ENCODE data around the gene CFAP157.

Gene CFAP157

GRCh38 chr9:127762111-127762676, 55.4 kb downstream of the CFAP157 start:
- H3K9me3 ChIP-seq (replicated peaks in 1 of 2; ENCODE audit: control insufficient read depth in 2 of 2, insufficient read depth in 1 of 2, low read depth in 1 of 2, low read length in 2 of 2), result no peaks in the 10 kb centered on the region
- no peaks in the 10 kb centered on the region for H3K36me3 ChIP-seq (replicated peaks in 1 of 2; ENCODE audit: control insufficient read depth in 2 of 2, insufficient read depth in 2 of 2, low read length in 2 of 2)
- no CpG with 5 or more reads among the region's 16 CpGs for WGBS, 2 donors (ENCODE audit: extremely low coverage in 2 of 2, insufficient read length in 2 of 2, insufficient replicate concordance in 1 of 2)
- peak overlapping the region; percentile 87 for H3K18ac ChIP-seq (ENCODE audit: low read length)
- H2AK5ac ChIP-seq (ENCODE audit: low read depth, low read length), result peak overlapping the region; percentile 83
- peak overlapping the region; percentile 71 for H3K14ac ChIP-seq (ENCODE audit: low read length)
- H4K91ac ChIP-seq (ENCODE audit: low read depth, low read length, poor library complexity), result no peak overlapping the region
- H3K9ac ChIP-seq (ENCODE audit: low read depth, low read length, poor library complexity), result no peak overlapping the region
- H3K27me3 ChIP-seq (ENCODE audit: control insufficient read depth in 3 of 3, insufficient read depth in 3 of 3, low read depth in 1 of 3, low read length in 3 of 3), result peaks cover 0 to 31% (median 0%) of the 10 kb centered on the region in 3 experiments
- no peak overlapping the region for H3K4ac ChIP-seq (ENCODE audit: low read length)
- no peak overlapping the region for H3K4me3 ChIP-seq (ENCODE audit: low read length in 2 of 2)
- H2BK5ac ChIP-seq (ENCODE audit: low read length), result peak overlapping the region; percentile 57
- H2BK120ac ChIP-seq (ENCODE audit: low read depth, low read length), result no peak overlapping the region
- DNase-seq (ENCODE audit: low spot score), result no peak
- H2AFZ ChIP-seq (ENCODE audit: low read length), result peak overlapping the region; percentile 26
- H3K4me2 ChIP-seq (ENCODE audit: insufficient read depth, low read length, poor library complexity, severe bottlenecking), result no peak overlapping the region
- no peaks in the 10 kb centered on the region for H3K79me1 ChIP-seq (ENCODE audit: low read depth, low read length)
- no peak overlapping the region for H3K23ac ChIP-seq (ENCODE audit: low read depth, low read length, poor library complexity)
- peak overlapping the region; percentile 91 for H2BK15ac ChIP-seq (ENCODE audit: low read length)
- H2BK12ac ChIP-seq (ENCODE audit: low read length), result no peak overlapping the region
- H3K4me1 ChIP-seq (ENCODE audit: control insufficient read depth in 2 of 2, insufficient read depth in 1 of 2, low read depth in 1 of 2, low read length in 2 of 2), result peaks cover 7 to 15% of the 10 kb centered on the region in 2 donors
- no peak overlapping the region for H4K8ac ChIP-seq (ENCODE audit: low read depth, low read length)
- no peak overlapping the region for H3K27ac ChIP-seq (replicated peaks; ENCODE audit: low read length)

GRCh38 chr9:127763918-127764384, 57.2 kb downstream of the CFAP157 start:
- peaks cover 18 to 19% of the 10 kb centered on the region in 2 donors for H3K4me1 ChIP-seq (ENCODE audit: control insufficient read depth in 2 of 2, insufficient read depth in 1 of 2, low read depth in 1 of 2, low read length in 2 of 2)
- no peak overlapping the region for H4K8ac ChIP-seq (ENCODE audit: low read depth, low read length)
- H3K4ac ChIP-seq (ENCODE audit: low read length), result no peak overlapping the region
- H3K27ac ChIP-seq (replicated peaks; ENCODE audit: low read length), result no peak overlapping the region
- no peak overlapping the region for H2BK5ac ChIP-seq (ENCODE audit: low read length)
- H3K18ac ChIP-seq (ENCODE audit: low read length), result peak overlapping the region; percentile 31
- H3K27me3 ChIP-seq (ENCODE audit: control insufficient read depth in 3 of 3, insufficient read depth in 3 of 3, low read depth in 1 of 3, low read length in 3 of 3), result peaks cover 0 to 23% (median 0%) of the 10 kb centered on the region in 3 experiments
- WGBS, 2 donors (ENCODE audit: extremely low coverage in 2 of 2, insufficient read length in 2 of 2, insufficient replicate concordance in 1 of 2), result no CpG with 5 or more reads among the region's 7 CpGs
- no peak overlapping the region for H3K4me2 ChIP-seq (ENCODE audit: insufficient read depth, low read length, poor library complexity, severe bottlenecking)
- H3K79me1 ChIP-seq (ENCODE audit: low read depth, low read length), result no peaks in the 10 kb centered on the region
- H2BK120ac ChIP-seq (ENCODE audit: low read depth, low read length), result no peak overlapping the region
- no peaks in the 10 kb centered on the region for H3K36me3 ChIP-seq (replicated peaks in 1 of 2; ENCODE audit: control insufficient read depth in 2 of 2, insufficient read depth in 2 of 2, low read length in 2 of 2)
- H3K9ac ChIP-seq (ENCODE audit: low read depth, low read length, poor library complexity), result no peak overlapping the region
- H2BK12ac ChIP-seq (ENCODE audit: low read length), result no peak overlapping the region
- no peak overlapping the region for H2AFZ ChIP-seq (ENCODE audit: low read length)
- no peak overlapping the region for H3K4me3 ChIP-seq (ENCODE audit: low read length in 2 of 2)
- peak overlapping the region; percentile 41 for H2BK15ac ChIP-seq (ENCODE audit: low read length)
- no peak overlapping the region for H2AK5ac ChIP-seq (ENCODE audit: low read depth, low read length)
- peak; percentile 35 for DNase-seq (ENCODE audit: low spot score)
- H3K14ac ChIP-seq (ENCODE audit: low read length), result no peak overlapping the region
- no peaks in the 10 kb centered on the region for H3K9me3 ChIP-seq (replicated peaks in 1 of 2; ENCODE audit: control insufficient read depth in 2 of 2, insufficient read depth in 1 of 2, low read depth in 1 of 2, low read length in 2 of 2)
- no peak overlapping the region for H4K91ac ChIP-seq (ENCODE audit: low read depth, low read length, poor library complexity)
- no peak overlapping the region for H3K23ac ChIP-seq (ENCODE audit: low read depth, low read length, poor library complexity)

GRCh38 chr9:127765418-127765817, 58.6 kb downstream of the CFAP157 start:
- H3K14ac ChIP-seq (ENCODE audit: low read length), result no peak overlapping the region
- H2AFZ ChIP-seq (ENCODE audit: low read length), result no peak overlapping the region
- H2BK12ac ChIP-seq (ENCODE audit: low read length), result no peak overlapping the region
- H3K27ac ChIP-seq (replicated peaks; ENCODE audit: low read length), result no peak overlapping the region
- DNase-seq (ENCODE audit: low spot score), result no peak
- no peak overlapping the region for H3K18ac ChIP-seq (ENCODE audit: low read length)
- no peak overlapping the region for H4K8ac ChIP-seq (ENCODE audit: low read depth, low read length)
- no peak overlapping the region for H2BK15ac ChIP-seq (ENCODE audit: low read length)
- no peak overlapping the region for H3K9ac ChIP-seq (ENCODE audit: low read depth, low read length, poor library complexity)
- no CpG with 5 or more reads among the region's 1 CpG for WGBS, 2 donors (ENCODE audit: extremely low coverage in 2 of 2, insufficient read length in 2 of 2, insufficient replicate concordance in 1 of 2)
- H2AK5ac ChIP-seq (ENCODE audit: low read depth, low read length), result peak overlapping the region; percentile 65
- no peak overlapping the region for H2BK120ac ChIP-seq (ENCODE audit: low read depth, low read length)
- H3K79me1 ChIP-seq (ENCODE audit: low read depth, low read length), result no peaks in the 10 kb centered on the region
- H4K91ac ChIP-seq (ENCODE audit: low read depth, low read length, poor library complexity), result no peak overlapping the region
- H3K4me2 ChIP-seq (ENCODE audit: insufficient read depth, low read length, poor library complexity, severe bottlenecking), result no peak overlapping the region
- no peak overlapping the region for H2BK5ac ChIP-seq (ENCODE audit: low read length)
- no peak overlapping the region for H3K23ac ChIP-seq (ENCODE audit: low read depth, low read length, poor library complexity)
- H3K9me3 ChIP-seq (replicated peaks in 1 of 2; ENCODE audit: control insufficient read depth in 2 of 2, insufficient read depth in 1 of 2, low read depth in 1 of 2, low read length in 2 of 2), result no peaks in the 10 kb centered on the region
- H3K4ac ChIP-seq (ENCODE audit: low read length), result no peak overlapping the region
- H3K36me3 ChIP-seq (replicated peaks in 1 of 2; ENCODE audit: control insufficient read depth in 2 of 2, insufficient read depth in 2 of 2, low read length in 2 of 2), result no peaks in the 10 kb centered on the region
- no peak overlapping the region for H3K4me3 ChIP-seq (ENCODE audit: low read length in 2 of 2)
- H3K4me1 ChIP-seq (ENCODE audit: control insufficient read depth in 2 of 2, insufficient read depth in 1 of 2, low read depth in 1 of 2, low read length in 2 of 2), result peaks cover 19 to 22% of the 10 kb centered on the region in 2 donors
- H3K27me3 ChIP-seq (ENCODE audit: control insufficient read depth in 3 of 3, insufficient read depth in 3 of 3, low read depth in 1 of 3, low read length in 3 of 3), result peaks cover 0 to 26% (median 0%) of the 10 kb centered on the region in 3 experiments
